Measurements from ENCODE around the gene THRB. TPM values are rescaled to one million over a fixed set of nuclear protein-coding genes. Genes with fewer than 3 reads are reported as not detected.
A peak's percentile ranks its signal among the peaks of the same experiment; 100 is the strongest.

The THRB gene
- polyA plus RNA-seq, 2 of the 4 experiments (the other 2 are of a cell fraction), result 2.0 to 2.3 TPM

DNA sequence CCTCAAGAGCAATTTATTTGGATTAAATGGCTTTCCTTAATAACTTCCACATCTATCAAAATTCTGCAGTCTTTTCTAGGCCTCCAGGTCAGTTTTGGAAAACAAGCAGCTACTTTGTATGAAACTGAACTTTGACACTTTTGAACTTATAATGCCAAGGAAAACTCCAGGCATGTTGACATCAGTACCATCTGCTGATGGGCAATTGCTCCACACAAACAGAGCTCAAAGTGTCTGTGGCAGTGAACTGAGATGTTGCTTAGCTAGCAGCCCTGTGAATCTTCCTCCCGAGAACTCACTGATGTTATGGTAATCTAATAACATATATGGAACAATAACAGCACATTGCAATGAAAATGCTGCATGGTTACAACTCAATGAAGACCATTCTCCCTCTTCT lies 250.2 kb downstream of the THRB start:
- Histone ChIP-seq H3K4me3 (no peak overlapping the region), H3K4me1 (peaks cover 17% of the 10 kb centered on the region), H3K9me3 (no peaks in the 10 kb centered on the region), H3K4me2 (no peak overlapping the region), H3K27ac (no peak overlapping the region)
- ATAC-seq (no peak), FAIRE-seq (no peak), DNase-seq (ENCODE audit: low read depth in 1 of 2, low spot score in 1 of 2) (no peak)
- WGBS (ENCODE audit: missing lambda C conversion rate), result 95% methylated on average over 1 of the region's 1 CpG
- CTCF ChIA-PET, result interaction anchor here (0.5 to 1.3 kb wide), 2 partner anchors 15 to 1123 kb away, joined by 3 to 5 read pairs; no protein-coding TSS in a partner anchor
- TF ChIP-seq BHLHE40 (IDR thresholded peaks at IDR 0.05; ENCODE audit: low read depth, low read length), result no peak
- TF ChIP-seq TFCP2L1 (CRISPR knock-in tag; IDR thresholded peaks at IDR 0.05), result no peak
- TF ChIP-seq NFE2L2 (conservative IDR thresholded peaks at IDR 0.05; ENCODE audit: low read length), result no peak
- TF ChIP-seq, protein P1, sequence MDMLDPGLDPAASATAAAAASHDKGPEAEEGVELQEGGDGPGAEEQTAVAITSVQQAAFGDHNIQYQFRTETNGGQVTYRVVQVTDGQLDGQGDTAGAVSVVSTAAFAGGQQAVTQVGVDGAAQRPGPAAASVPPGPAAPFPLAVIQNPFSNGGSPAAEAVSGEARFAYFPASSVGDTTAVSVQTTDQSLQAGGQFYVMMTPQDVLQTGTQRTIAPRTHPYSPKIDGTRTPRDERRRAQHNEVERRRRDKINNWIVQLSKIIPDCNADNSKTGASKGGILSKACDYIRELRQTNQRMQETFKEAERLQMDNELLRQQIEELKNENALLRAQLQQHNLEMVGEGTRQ (IDR thresholded peaks at IDR 0.05), result no peak
- TF ChIP-seq RARB (CRISPR knock-in tag; IDR thresholded peaks at IDR 0.05), result no peak
- TF ChIP-seq SREBF2 (IDR thresholded peaks at IDR 0.05), result no peak
- no peak for TF ChIP-seq ZFP36 (IDR thresholded peaks at IDR 0.05; ENCODE audit: borderline replicate concordance, partially characterized antibody)
- TF ChIP-seq HDAC2 (IDR thresholded peaks at IDR 0.05), result no peak
- TF ChIP-seq, protein P2, sequence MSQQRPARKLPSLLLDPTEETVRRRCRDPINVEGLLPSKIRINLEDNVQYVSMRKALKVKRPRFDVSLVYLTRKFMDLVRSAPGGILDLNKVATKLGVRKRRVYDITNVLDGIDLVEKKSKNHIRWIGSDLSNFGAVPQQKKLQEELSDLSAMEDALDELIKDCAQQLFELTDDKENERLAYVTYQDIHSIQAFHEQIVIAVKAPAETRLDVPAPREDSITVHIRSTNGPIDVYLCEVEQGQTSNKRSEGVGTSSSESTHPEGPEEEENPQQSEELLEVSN (IDR thresholded peaks at IDR 0.05; ENCODE audit: borderline replicate concordance, low read depth), result no peak
- no peak for TF ChIP-seq HOXB13 (CRISPR knock-in tag; IDR thresholded peaks at IDR 0.05; ENCODE audit: low read depth)
- POLR2A ChIA-PET, result no interaction called here

DNA sequence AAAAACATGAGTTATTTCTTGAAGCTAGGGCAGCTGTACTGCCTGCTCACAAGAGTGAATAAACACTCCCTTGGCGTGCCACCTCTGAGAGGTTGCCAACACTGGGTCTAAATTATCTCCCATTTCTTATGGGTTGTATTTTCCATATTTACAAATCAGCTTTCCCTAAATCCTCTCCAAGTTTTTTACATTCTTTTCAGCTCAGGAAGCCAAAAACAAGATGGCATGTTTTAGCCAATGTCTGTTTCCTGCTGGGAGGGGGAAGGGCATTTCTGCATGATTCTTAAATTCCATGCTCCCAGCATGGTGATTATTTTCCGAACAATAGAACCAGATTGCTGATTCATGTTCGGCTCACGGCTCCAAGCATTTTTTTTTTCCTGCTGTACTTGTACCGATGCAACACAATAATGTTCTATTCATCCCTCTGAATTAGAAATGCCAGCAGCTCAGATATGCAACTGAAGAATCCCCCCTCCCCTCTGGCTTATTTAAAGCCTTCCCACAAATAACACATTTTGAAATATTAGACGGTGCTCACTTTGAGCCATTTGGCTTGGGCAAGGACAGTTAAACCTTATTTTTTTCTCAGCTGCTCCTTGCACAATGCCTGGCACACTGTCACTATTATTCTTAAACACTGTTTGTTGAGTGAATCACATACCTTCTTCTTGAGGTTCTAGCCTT lies 252.5 kb downstream of the THRB start:
- H3K4me3 ChIP-seq, result no peak overlapping the region
- peak in 1 of 2 experiments; percentile 8; a peak in 2 of 6 replicates for ATAC-seq
- FAIRE-seq, result no peak
- peaks cover 32% of the 10 kb centered on the region for H3K4me1 ChIP-seq
- H3K27ac ChIP-seq, result peak overlapping the region; percentile 34 to 68; a peak in 5 of 6 replicates
- ChIA-PET POLR2A (interaction anchor here (0.6 to 0.7 kb wide), 3 partner anchors 176 to 283 kb away, joined by 3 to 12 read pairs (median 4); no protein-coding TSS in a partner anchor), CTCF (interaction anchor here (0.8 to 2.6 kb wide), 6 partner anchors 11 to 440 kb away, joined by 3 to 9 read pairs (median 4); no protein-coding TSS in a partner anchor)
- 27% methylated on average over 6 of the region's 6 CpGs for WGBS (ENCODE audit: missing lambda C conversion rate)
- TF ChIP-seq ZSCAN20 (CRISPR knock-in tag; IDR thresholded peaks at IDR 0.05) (no peak), SREBF2 (IDR thresholded peaks at IDR 0.05) (no peak), MAFK (IDR thresholded peaks at IDR 0.05; ENCODE audit: partially characterized antibody) (peak; percentile 38), CHD2 (IDR thresholded peaks at IDR 0.05; ENCODE audit: low read length, partially characterized antibody) (no peak), HOXA7 (CRISPR knock-in tag; IDR thresholded peaks at IDR 0.05) (no peak), FOSL2 (IDR thresholded peaks at IDR 0.05) (no peak), FOSL2 (CRISPR knock-in tag; IDR thresholded peaks at IDR 0.05) (no peak)
- TF ChIP-seq, protein P3, sequence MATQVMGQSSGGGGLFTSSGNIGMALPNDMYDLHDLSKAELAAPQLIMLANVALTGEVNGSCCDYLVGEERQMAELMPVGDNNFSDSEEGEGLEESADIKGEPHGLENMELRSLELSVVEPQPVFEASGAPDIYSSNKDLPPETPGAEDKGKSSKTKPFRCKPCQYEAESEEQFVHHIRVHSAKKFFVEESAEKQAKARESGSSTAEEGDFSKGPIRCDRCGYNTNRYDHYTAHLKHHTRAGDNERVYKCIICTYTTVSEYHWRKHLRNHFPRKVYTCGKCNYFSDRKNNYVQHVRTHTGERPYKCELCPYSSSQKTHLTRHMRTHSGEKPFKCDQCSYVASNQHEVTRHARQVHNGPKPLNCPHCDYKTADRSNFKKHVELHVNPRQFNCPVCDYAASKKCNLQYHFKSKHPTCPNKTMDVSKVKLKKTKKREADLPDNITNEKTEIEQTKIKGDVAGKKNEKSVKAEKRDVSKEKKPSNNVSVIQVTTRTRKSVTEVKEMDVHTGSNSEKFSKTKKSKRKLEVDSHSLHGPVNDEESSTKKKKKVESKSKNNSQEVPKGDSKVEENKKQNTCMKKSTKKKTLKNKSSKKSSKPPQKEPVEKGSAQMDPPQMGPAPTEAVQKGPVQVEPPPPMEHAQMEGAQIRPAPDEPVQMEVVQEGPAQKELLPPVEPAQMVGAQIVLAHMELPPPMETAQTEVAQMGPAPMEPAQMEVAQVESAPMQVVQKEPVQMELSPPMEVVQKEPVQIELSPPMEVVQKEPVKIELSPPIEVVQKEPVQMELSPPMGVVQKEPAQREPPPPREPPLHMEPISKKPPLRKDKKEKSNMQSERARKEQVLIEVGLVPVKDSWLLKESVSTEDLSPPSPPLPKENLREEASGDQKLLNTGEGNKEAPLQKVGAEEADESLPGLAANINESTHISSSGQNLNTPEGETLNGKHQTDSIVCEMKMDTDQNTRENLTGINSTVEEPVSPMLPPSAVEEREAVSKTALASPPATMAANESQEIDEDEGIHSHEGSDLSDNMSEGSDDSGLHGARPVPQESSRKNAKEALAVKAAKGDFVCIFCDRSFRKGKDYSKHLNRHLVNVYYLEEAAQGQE (IDR thresholded peaks at IDR 0.05), result no peak
- peak in 1 of 2 experiments; percentile 44 for DNase-seq (ENCODE audit: low read depth in 1 of 2, low spot score in 1 of 2)
- peak overlapping the region; percentile 35 for H3K4me2 ChIP-seq
- H3K9me3 ChIP-seq, result no peaks in the 10 kb centered on the region

DNA sequence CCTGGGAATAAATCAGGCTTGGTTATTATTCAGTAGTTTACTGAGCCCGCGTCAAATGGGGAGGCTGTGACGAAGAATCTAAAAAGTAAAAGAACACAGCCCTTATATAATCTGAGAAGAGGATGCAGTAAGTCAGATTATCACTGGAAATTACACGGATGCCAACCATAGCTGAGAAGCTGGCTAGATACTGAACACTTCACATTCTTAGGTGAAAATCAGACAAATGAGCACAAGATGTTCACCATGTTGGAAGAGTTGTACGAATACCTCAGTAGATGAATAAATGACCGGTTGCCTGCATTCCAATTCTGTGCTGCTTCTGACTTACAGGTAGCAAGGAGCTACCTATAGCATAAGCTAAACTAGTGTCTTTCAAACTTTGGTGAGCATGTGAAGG lies 254.3 kb downstream of the THRB start:
- ATAC-seq, result no peak
- WGBS (ENCODE audit: missing lambda C conversion rate), result 95% methylated on average over 6 of the region's 6 CpGs
- H3K27ac ChIP-seq, result no peak overlapping the region
- H3K9me3 ChIP-seq, result no peaks in the 10 kb centered on the region
- no peak for FAIRE-seq
- H3K4me3 ChIP-seq, result no peak overlapping the region
- DNase-seq (ENCODE audit: low read depth in 1 of 2, low spot score in 1 of 2), result no peak
- ChIA-PET CTCF (interaction anchor here (0.7 to 4.4 kb wide), 9 partner anchors 14 to 313 kb away, joined by 3 to 25 read pairs (median 4); no protein-coding TSS in a partner anchor), POLR2A (no interaction called here)
- H3K4me1 ChIP-seq, result peaks cover 36% of the 10 kb centered on the region
- no peak overlapping the region for H3K4me2 ChIP-seq
- TF ChIP-seq EHF (CRISPR knock-in tag; IDR thresholded peaks at IDR 0.05), result no peak
- TF ChIP-seq KDM1A (IDR thresholded peaks at IDR 0.05; ENCODE audit: low read depth), result no peak
- TF ChIP-seq RARB (CRISPR knock-in tag; IDR thresholded peaks at IDR 0.05), result no peak
- TF ChIP-seq, protein P1 (IDR thresholded peaks at IDR 0.05), result no peak
- no peak for TF ChIP-seq ZNF302 (CRISPR knock-in tag; IDR thresholded peaks at IDR 0.05)
- TF ChIP-seq CBX8 (IDR thresholded peaks at IDR 0.05), result no peak
- no peak for TF ChIP-seq CBX2 (IDR thresholded peaks at IDR 0.05; ENCODE audit: borderline replicate concordance, low read depth)
- TF ChIP-seq, protein P2 (IDR thresholded peaks at IDR 0.05; ENCODE audit: borderline replicate concordance, low read depth), result no peak
- TF ChIP-seq, protein P4, sequence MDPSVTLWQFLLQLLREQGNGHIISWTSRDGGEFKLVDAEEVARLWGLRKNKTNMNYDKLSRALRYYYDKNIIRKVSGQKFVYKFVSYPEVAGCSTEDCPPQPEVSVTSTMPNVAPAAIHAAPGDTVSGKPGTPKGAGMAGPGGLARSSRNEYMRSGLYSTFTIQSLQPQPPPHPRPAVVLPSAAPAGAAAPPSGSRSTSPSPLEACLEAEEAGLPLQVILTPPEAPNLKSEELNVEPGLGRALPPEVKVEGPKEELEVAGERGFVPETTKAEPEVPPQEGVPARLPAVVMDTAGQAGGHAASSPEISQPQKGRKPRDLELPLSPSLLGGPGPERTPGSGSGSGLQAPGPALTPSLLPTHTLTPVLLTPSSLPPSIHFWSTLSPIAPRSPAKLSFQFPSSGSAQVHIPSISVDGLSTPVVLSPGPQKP (IDR thresholded peaks at IDR 0.05; ENCODE audit: low read depth, low read length), result no peak
- no peak for TF ChIP-seq PHF8 (IDR thresholded peaks at IDR 0.05; ENCODE audit: borderline replicate concordance, low read depth)
- no peak for TF ChIP-seq FOSL2 (IDR thresholded peaks at IDR 0.05)
- TF ChIP-seq FOSL2 (CRISPR knock-in tag; IDR thresholded peaks at IDR 0.05), result no peak
- TF ChIP-seq ESRRA (IDR thresholded peaks at IDR 0.05; ENCODE audit: borderline replicate concordance, low read length), result no peak
